ENCODE measurements around the gene PHF19. TPM values are rescaled to one million over a fixed set of nuclear protein-coding genes. Genes with fewer than 3 reads are reported as not detected.

The PHF19 gene
- total and polyA plus RNA-seq, 2 experiments from 2014 or later, result 17.1 to 28.2 TPM

DNA sequence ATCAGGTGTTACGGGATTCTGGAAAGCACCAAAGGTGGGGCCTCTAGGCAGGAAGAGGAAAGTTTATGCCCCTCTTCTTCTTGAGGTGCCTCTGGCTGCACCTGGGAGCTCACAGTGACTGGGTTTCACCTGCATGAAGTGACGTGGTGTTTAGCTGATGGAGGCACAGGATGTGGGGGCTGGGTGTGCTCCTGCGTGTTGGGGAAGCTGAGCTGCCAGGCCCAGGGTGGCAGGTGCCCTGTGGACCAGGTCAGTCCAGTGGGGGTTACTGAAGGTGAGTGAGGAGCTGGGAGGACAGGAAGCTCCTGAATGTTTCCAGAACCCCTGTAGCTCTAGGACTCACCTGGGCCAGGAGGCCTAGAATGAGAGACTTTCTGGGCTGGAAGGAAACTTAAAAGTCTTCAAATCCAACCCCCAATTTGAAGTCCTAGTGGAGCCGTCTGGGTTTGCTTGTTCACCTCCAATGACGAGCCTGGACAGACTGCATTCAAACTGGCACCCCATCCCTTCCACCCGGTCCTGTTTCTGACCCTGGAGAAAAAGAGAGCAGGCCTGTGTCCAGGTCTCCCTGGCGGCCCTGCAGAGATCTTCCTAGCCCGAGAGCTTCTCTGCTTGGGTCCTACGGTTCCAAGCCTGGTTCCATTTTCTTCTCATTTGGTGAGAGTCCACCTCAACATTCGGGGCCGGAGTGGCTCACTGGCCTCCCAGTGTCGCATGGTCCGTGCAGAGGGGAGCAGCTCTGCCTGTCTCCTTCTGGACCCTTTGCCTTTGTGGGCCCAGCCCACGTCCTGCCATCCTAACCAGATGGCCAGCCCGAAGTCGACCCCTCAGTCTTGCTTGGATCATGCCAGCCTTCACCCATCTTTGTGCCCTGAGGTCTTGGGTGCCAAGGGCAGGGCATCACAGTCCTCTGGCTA, 27.3 kb upstream of the PHF19 start:
- Histone ChIP-seq H3K4me2 (ENCODE audit: unreplicated experiment) (no peak overlapping the region), H3K27me3 (replicated peaks; ENCODE audit: insufficient read depth) (no peaks in the 10 kb centered on the region; the same call in 1 of the 2 replicates), H3K27ac (no peak overlapping the region), H3K9me2 (ENCODE audit: insufficient read depth) (no peaks in the 10 kb centered on the region), H3K4me3 (no peak overlapping the region), H3K9me3 (ENCODE audit: low read depth) (no peaks in the 10 kb centered on the region), H3K79me2 (ENCODE audit: insufficient read depth) (no peaks in the 10 kb centered on the region), H3K4me1 (ENCODE audit: insufficient read depth) (no peaks in the 10 kb centered on the region), H3K9ac (no peak overlapping the region), H4K20me1 (ENCODE audit: insufficient read depth) (no peaks in the 10 kb centered on the region), H3K36me3 (ENCODE audit: low read depth) (no peaks in the 10 kb centered on the region), H3F3A (ENCODE audit: insufficient read depth) (no peaks in the 10 kb centered on the region), H2AFZ (no peak overlapping the region)
- WGBS, 2 experiments (ENCODE audit: low coverage in 1 of 2, low lambda C conversion rate in 2 of 2, missing lambda C conversion rate in 2 of 2), result 86 to 88% methylated on average over 16 of the region's 16 CpGs
- in situ Hi-C loops (cut with MboI), result no loop called here
- DNase-seq, result no peak
- TF ChIP-seq EZH2phosphoT487 (IDR thresholded peaks at IDR 0.05; ENCODE audit: insufficient read depth, low read depth) (no peak), EZH2 (IDR thresholded peaks at IDR 0.05; ENCODE audit: insufficient read depth, poor library complexity, severe bottlenecking) (no peak)

GRCh38 chr9:120902569-120903535, 25.9 kb upstream of the PHF19 start:
- in situ Hi-C loops (cut with MboI), result no loop called here
- 69 to 75% methylated on average over 14 of the region's 14 CpGs for WGBS, 2 experiments (ENCODE audit: low coverage in 1 of 2, low lambda C conversion rate in 2 of 2, missing lambda C conversion rate in 2 of 2)
- no peaks in the 10 kb centered on the region for H3K9me3 ChIP-seq (ENCODE audit: low read depth)

GRCh38 chr9:120901755-120902568, 25.0 kb upstream of the PHF19 start:
- DNase-seq, result no peak
- Histone ChIP-seq H3K27me3 (replicated peaks; ENCODE audit: insufficient read depth) (no peaks in the 10 kb centered on the region; the same call in 1 of the 2 replicates), H3K36me3 (ENCODE audit: low read depth) (no peaks in the 10 kb centered on the region), H3K9ac (no peak overlapping the region), H2AFZ (no peak overlapping the region), H3K9me3 (ENCODE audit: low read depth) (no peaks in the 10 kb centered on the region), H3K4me3 (no peak overlapping the region), H3K4me1 (ENCODE audit: insufficient read depth) (no peaks in the 10 kb centered on the region), H3K4me2 (ENCODE audit: unreplicated experiment) (no peak overlapping the region), H3K27ac (no peak overlapping the region), H3K79me2 (ENCODE audit: insufficient read depth) (no peaks in the 10 kb centered on the region), H3K9me2 (ENCODE audit: insufficient read depth) (no peaks in the 10 kb centered on the region), H3F3A (ENCODE audit: insufficient read depth) (no peaks in the 10 kb centered on the region), H4K20me1 (ENCODE audit: insufficient read depth) (no peaks in the 10 kb centered on the region)
- 71 to 75% methylated on average over 11 to 12 of the region's 12 CpGs for WGBS, 2 experiments (ENCODE audit: low coverage in 1 of 2, low lambda C conversion rate in 2 of 2, missing lambda C conversion rate in 2 of 2)
- no peak for TF ChIP-seq EZH2 (IDR thresholded peaks at IDR 0.05; ENCODE audit: insufficient read depth, poor library complexity, severe bottlenecking)
- in situ Hi-C loops (cut with MboI), result no loop called here

More at GRCh38 chr9:120902569-120903535, 25.9 kb upstream of the PHF19 start:
- no peak for TF ChIP-seq EZH2 (IDR thresholded peaks at IDR 0.05; ENCODE audit: insufficient read depth, poor library complexity, severe bottlenecking)
- no peak for TF ChIP-seq EZH2phosphoT487 (IDR thresholded peaks at IDR 0.05; ENCODE audit: insufficient read depth, low read depth)
- Histone ChIP-seq H3K4me3 (no peak overlapping the region), H3K79me2 (ENCODE audit: insufficient read depth) (no peaks in the 10 kb centered on the region), H3K9me2 (ENCODE audit: insufficient read depth) (no peaks in the 10 kb centered on the region), H3K4me1 (ENCODE audit: insufficient read depth) (no peaks in the 10 kb centered on the region), H3K36me3 (ENCODE audit: low read depth) (no peaks in the 10 kb centered on the region), H2AFZ (no peak overlapping the region), H3K4me2 (ENCODE audit: unreplicated experiment) (no peak overlapping the region), H3K27me3 (replicated peaks; ENCODE audit: insufficient read depth) (no peaks in the 10 kb centered on the region; the same call in 1 of the 2 replicates), H4K20me1 (ENCODE audit: insufficient read depth) (no peaks in the 10 kb centered on the region), H3K27ac (no peak overlapping the region), H3K9ac (no peak overlapping the region), H3F3A (ENCODE audit: insufficient read depth) (no peaks in the 10 kb centered on the region)
- DNase-seq, result no peak

Data from GM23248 (cell line).